GM23338 (cell line): Measurements from ENCODE around the gene KBTBD6. TPM values are rescaled to one million over a fixed set of nuclear protein-coding genes. Genes with fewer than 3 reads are reported as not detected.

Experiments used
- ATAC-seq: fragments of 200-7000 bp; cut with Tn5 transposase; 3 replicates; pipeline ENCODE4 v1.9.1; 2020
- DNase-seq: peaks from one replicate; pipeline ENCODE4 v3.0.0-alpha.2; 2015; ENCODE audit warnings: low spot score
- H2AFZ ChIP-seq: fragments of 200-600 bp; sonication (generic); 2 replicates; pipeline ENCODE4 v1.8.0; 2016; ENCODE audit warnings: antibody characterized with exemption, mild to moderate bottlenecking, moderate library complexity
- H3F3A ChIP-seq: fragments of 200-600 bp; sonication (generic); replicated peaks from 2 replicates; pipeline ENCODE4 v1.8.0; 2017; ENCODE audit warnings: antibody characterized with exemption, mixed run types, low read depth
- H3K27ac ChIP-seq: fragments of 200-600 bp; sonication (generic); 2 replicates; pipeline ENCODE4 v1.6.1; 2016; ENCODE audit warnings: low read depth
- H3K27me3 ChIP-seq: fragments of 200-600 bp; sonication (generic); 2 replicates; pipeline ENCODE4 v1.8.0; 2016; ENCODE audit warnings: mild to moderate bottlenecking, mixed run types, moderate library complexity; ENCODE audit not compliant: insufficient read depth
- H3K36me3 ChIP-seq: fragments of 200-600 bp; sonication (generic); 2 replicates; pipeline ENCODE4 v1.8.0; 2016; ENCODE audit warnings: mild to moderate bottlenecking; ENCODE audit not compliant: insufficient read depth
- H3K4me1 ChIP-seq: fragments of 200-600 bp; sonication (generic); 2 replicates; pipeline ENCODE4 v1.8.0; 2016; ENCODE audit warnings: mild to moderate bottlenecking, moderate library complexity; ENCODE audit not compliant: insufficient read depth
- H3K4me2 ChIP-seq: fragments of 200-600 bp; sonication (generic); 2 replicates; pipeline ENCODE4 v1.7.1; 2017; ENCODE audit warnings: mixed run types
- H3K4me3 ChIP-seq: fragments of 200-600 bp; sonication (generic); 2 replicates; pipeline ENCODE4 v1.6.1; 2016; ENCODE audit warnings: mixed run types
- H3K79me2 ChIP-seq: fragments of 200-600 bp; sonication (generic); replicated peaks from 2 replicates; pipeline ENCODE4 v1.8.0; 2017; ENCODE audit warnings: mild to moderate bottlenecking; ENCODE audit not compliant: insufficient read depth
- H3K9me2 ChIP-seq: fragments of 200-600 bp; sonication (generic); 2 replicates; pipeline ENCODE4 v1.8.0; 2017; ENCODE audit not compliant: insufficient read depth
- H4K20me1 ChIP-seq: fragments of 200-600 bp; sonication (generic); replicated peaks from 2 replicates; pipeline ENCODE4 v1.8.0; 2017; ENCODE audit warnings: mild to moderate bottlenecking; ENCODE audit not compliant: insufficient read depth
- H3K27ac Mint-ChIP-seq: 2 replicates; pipeline ENCODE4 v1.8.0; 2020; ENCODE audit warnings: inconsistent platforms, mild to moderate bottlenecking, moderate library complexity, mixed read lengths
- H3K27me3 Mint-ChIP-seq: 3 replicates; pipeline ENCODE4 v1.8.0; 2022; ENCODE audit warnings: low read depth, mild to moderate bottlenecking, moderate library complexity, mixed read lengths, inconsistent platforms; ENCODE audit not compliant: insufficient read depth, poor library complexity
- H3K36me3 Mint-ChIP-seq: 3 replicates; pipeline ENCODE4 v1.8.0; 2021; ENCODE audit warnings: low read depth, mild to moderate bottlenecking, inconsistent platforms, moderate library complexity, mixed read lengths
- H3K4me1 Mint-ChIP-seq: 3 replicates; pipeline ENCODE4 v1.8.0; 2020; ENCODE audit warnings: mild to moderate bottlenecking, inconsistent platforms, mixed read lengths
- H3K4me3 Mint-ChIP-seq: 3 replicates; pipeline ENCODE4 v1.8.0; 2021; ENCODE audit warnings: moderate library complexity, mild to moderate bottlenecking, inconsistent platforms, mixed read lengths
- H3K9me3 Mint-ChIP-seq: 3 replicates; pipeline ENCODE4 v1.8.0; 2020; ENCODE audit warnings: moderate library complexity, mild to moderate bottlenecking, inconsistent platforms, mixed read lengths
- EZH2phosphoT487 ChIP-seq: fragments of 200-600 bp; sonication (generic); IDR thresholded peaks from one replicate; pipeline ENCODE4 v1.8.1; 2018; ENCODE audit warnings: antibody characterized with exemption; ENCODE audit not compliant: unreplicated experiment
- JUNB ChIP-seq: IDR thresholded peaks from one replicate; pipeline ENCODE4 v1.6.1; 2016; ENCODE audit warnings: antibody characterized with exemption; ENCODE audit not compliant: unreplicated experiment
- ZNF114 ChIP-seq: fragments of 250-450 bp; sonication (Bioruptor Pico); IDR thresholded peaks from 2 replicates; pipeline ENCODE4 v1.5.0; 2020; ENCODE audit warnings: mild to moderate bottlenecking, moderate library complexity
- microRNA counts: library from miRNA; unstranded; fragments of <30 nt; microRNA quantifications from one replicate; lab custom pipeline; 2017
- microRNA-seq: library from miRNA; unstranded; fragments of <30 nt; microRNA quantifications from one replicate; pipeline ENCODE4, GENCODE V29; 2017
- polyA plus RNA-seq: library from polyadenylated mRNA; unstranded; fragments of >200 nt; fragmentation: Nextera tagmentation; extraction: Ambion mirVana; gene quantifications from 2 replicates; pipeline ENCODE4 v1.2.1, GENCODE V29; 2016
- small RNA-seq: library from RNA; depleted of rRNA; stranded (forward); fragments of <200 nt; gene quantifications from one replicate; pipeline ENCODE3, GENCODE V24; 2014; ENCODE audit warnings: low replicate concordance
- total RNA-seq: library from RNA; depleted of rRNA; stranded (reverse); fragments of >200 nt; shearing (Covaris generic); gene quantifications from 2 replicates; pipeline ENCODE4 v1.2.3, GENCODE V29; 2014; rRNA removed
- TF ChIP-seq, protein P1 (sequence below): IDR thresholded peaks from 2 replicates; pipeline ENCODE4 v1.6.1; 2016; ENCODE audit warnings: antibody characterized with exemption

The KBTBD6 gene
- total and polyA plus RNA-seq, 2 experiments from 2014 or later: 5.7 to 13.5 TPM

GRCh38 chr13:41085961-41086585 is 46.5 kb downstream of the KBTBD6 start (continued):
- TF ChIP-seq, protein P1, sequence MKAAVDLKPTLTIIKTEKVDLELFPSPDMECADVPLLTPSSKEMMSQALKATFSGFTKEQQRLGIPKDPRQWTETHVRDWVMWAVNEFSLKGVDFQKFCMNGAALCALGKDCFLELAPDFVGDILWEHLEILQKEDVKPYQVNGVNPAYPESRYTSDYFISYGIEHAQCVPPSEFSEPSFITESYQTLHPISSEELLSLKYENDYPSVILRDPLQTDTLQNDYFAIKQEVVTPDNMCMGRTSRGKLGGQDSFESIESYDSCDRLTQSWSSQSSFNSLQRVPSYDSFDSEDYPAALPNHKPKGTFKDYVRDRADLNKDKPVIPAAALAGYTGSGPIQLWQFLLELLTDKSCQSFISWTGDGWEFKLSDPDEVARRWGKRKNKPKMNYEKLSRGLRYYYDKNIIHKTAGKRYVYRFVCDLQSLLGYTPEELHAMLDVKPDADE: no peak

GRCh38 chr13:41079725-41080124 is 52.9 kb downstream of the KBTBD6 start:
- H3K27me3 ChIP-seq: no peaks in the 10 kb centered on the region
- Mint-ChIP-seq H3K4me1 (no peaks in the 10 kb centered on the region), H3K9me3 (peaks cover 10% of the 10 kb centered on the region; the same call in 2 of the 3 replicates), H3K36me3 (peaks cover 58% of the 10 kb centered on the region), H3K4me3 (no peak overlapping the region), H3K27ac (no peak overlapping the region), H3K27me3 (peaks cover 2% of the 10 kb centered on the region)
- H2AFZ ChIP-seq: no peak overlapping the region
- H3K9me2 ChIP-seq: no peaks in the 10 kb centered on the region
- no peaks in the 10 kb centered on the region for H3F3A ChIP-seq
- no peak overlapping the region for H3K4me3 ChIP-seq
- ATAC-seq: no peak
- no peak overlapping the region for H3K4me2 ChIP-seq
- no peak for DNase-seq
- H3K4me1 ChIP-seq: no peaks in the 10 kb centered on the region
- H3K27ac ChIP-seq: no peak overlapping the region
- TF ChIP-seq JUNB (no peak), ZNF114 (CRISPR knock-in tag) (no peak), EZH2phosphoT487 (no peak)
- peaks cover 30% of the 10 kb centered on the region for H3K36me3 ChIP-seq
- no peaks in the 10 kb centered on the region for H4K20me1 ChIP-seq
- H3K79me2 ChIP-seq: no peaks in the 10 kb centered on the region

MicroRNAs encoded within 50 kb of the gene (microRNA counts, 767-probe panel; counts per million panel counts)
- not detected for microRNA hsa-miR-3168 (lab: Ali Mortazavi, UCI)

Small RNA genes lying within 50 kb of the gene (microRNA-seq; reads per million reads assigned to microRNA genes)
- not detected for gene MIR3168

Small RNA genes lying within 50 kb of the gene (small RNA-seq; reads per million reads assigned to genes)
- gene MIR3168 (not detected), gene RN7SL597P (not detected)

Other genes starting within 250 kb of the KBTBD6 start
- 11.4 and 12.7 TPM in 2 replicates for gene ELF1, start 113.5 kb downstream of the KBTBD6 start, total RNA-seq
- gene ELF1, start 113.5 kb downstream of the KBTBD6 start, polyA plus RNA-seq: 5.4 and 7.0 TPM in 2 replicates
- gene WBP4, start 71.3 kb downstream of the KBTBD6 start, total RNA-seq: 7.6 TPM in 2 replicates
- 33.2 and 33.8 TPM in 2 replicates for gene WBP4, start 71.3 kb downstream of the KBTBD6 start, polyA plus RNA-seq
- gene KBTBD7, start 61.8 kb upstream of the KBTBD6 start, total RNA-seq: 19.1 and 20.2 TPM in 2 replicates
- 11.6 and 12.2 TPM in 2 replicates for gene KBTBD7, start 61.8 kb upstream of the KBTBD6 start, polyA plus RNA-seq
- gene MTRF1, start 130.8 kb upstream of the KBTBD6 start, total RNA-seq: 22.6 and 28.7 TPM in 2 replicates
- 11.9 and 18.4 TPM in 2 replicates for gene MTRF1, start 130.8 kb upstream of the KBTBD6 start, polyA plus RNA-seq
- gene NAA16, start 178.5 kb upstream of the KBTBD6 start, total RNA-seq: 30.9 and 42.3 TPM in 2 replicates
- 43.7 and 51.7 TPM in 2 replicates for gene NAA16, start 178.5 kb upstream of the KBTBD6 start, polyA plus RNA-seq